GM12801 (cell line): ENCODE results near the gene TICAM2.

ENCODE experiments used
- CTCF ChIP-seq: IDR thresholded peaks from one replicate; pipeline ENCODE4 v1.5.1; 2011; ENCODE audit warnings: control low read depth; ENCODE audit not compliant: insufficient read length; ENCODE audit errors: extremely low read depth

TICAM2 gene

DNA sequence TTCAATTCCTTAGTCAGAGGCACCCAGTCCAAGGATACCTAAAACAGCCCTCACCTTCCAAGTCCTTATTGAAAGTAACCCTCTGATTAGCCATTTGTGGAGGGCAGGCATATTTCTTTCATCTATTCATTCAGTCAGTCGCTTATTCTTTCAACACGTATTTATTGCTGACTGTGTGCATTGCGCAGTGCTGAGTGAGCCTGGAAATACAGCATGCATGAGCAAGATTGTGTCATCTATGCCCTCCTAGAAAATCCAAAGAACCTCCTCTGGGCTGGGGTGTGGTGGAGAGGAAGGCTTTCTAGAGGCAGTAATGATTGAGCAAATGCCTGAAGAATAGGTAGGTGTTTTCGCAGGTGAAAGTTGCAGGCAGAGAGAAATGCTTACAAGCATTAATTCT is 49.2 kb downstream of the TICAM2 start:
- no peak for TF ChIP-seq CTCF

- no peak for TF ChIP-seq CTCF
Observed at GRCh38 chr5:115551415-115551814, 50.9 kb downstream of the TICAM2 start.

DNA sequence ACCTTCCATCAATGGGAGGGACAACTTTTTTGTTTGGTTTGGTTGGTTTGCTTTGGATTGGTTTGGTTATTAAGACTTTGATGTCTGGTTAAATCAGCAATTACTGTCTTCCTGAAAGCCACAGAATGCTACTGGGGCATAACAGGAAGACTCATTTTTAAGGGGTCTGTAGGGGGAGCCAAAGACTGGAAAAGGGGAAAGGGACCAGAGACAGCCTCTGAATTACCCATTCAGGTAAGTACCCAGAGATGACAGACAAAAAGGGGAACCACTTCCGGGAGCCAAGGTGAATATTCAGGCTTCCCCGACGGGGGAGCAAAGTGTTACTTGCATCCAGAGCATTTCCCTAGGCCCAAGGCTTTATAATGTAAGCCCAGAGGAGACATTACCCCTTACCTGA is 53.1 kb downstream of the TICAM2 start:
- no peak for TF ChIP-seq CTCF

GRCh38 chr5:115548683-115549082 is 53.6 kb downstream of the TICAM2 start:
- TF ChIP-seq CTCF, result no peak

- no peak for TF ChIP-seq CTCF
Observed at GRCh38 chr5:115545351-115545882, 56.9 kb downstream of the TICAM2 start.

- TF ChIP-seq CTCF, result no peak
Observed at GRCh38 chr5:115544436-115545350, 57.6 kb downstream of the TICAM2 start, which contains the start of gene FEM1C. FEM1C (minus strand) TSS chr5:115544775; CDS start chr5:115543493, 1,282 bp downstream.

DNA sequence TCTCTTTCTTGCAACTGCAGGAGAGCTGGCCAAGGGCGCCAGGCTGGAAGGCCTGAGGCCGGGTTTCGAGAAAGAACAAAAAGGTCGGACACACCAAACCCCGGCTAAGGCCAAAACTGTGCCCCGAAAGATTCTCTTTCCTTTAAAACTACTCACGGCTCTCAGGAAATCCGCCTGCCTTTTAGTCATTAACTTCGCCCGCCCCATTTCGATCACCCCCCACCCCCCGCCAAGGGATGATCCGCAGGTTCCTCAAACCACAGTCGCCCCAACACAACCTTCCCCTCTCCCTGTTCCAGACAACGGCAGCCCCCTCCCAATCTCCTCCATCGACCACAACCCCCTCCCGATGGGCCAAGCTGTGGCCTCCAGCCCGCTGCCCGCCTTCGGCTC is 58.2 kb downstream of the TICAM2 start:
- no peak for TF ChIP-seq CTCF
